CD4-positive, alpha-beta T cell treated with Interleukin-4 for 1 hour (primary cell): ENCODE data around the gene SP110.
"Not testable (repeated sequence)": the region's sequence is repeated elsewhere in the genome, so short reads cannot be mapped to it uniquely, and the experiment has no call there.

Experiments used
- DNase-seq, 2 donors: peaks; one replicate each; pipeline ENCODE4 v3.0.0-alpha.2; 2020 to 2022

The SP110 gene

DNA sequence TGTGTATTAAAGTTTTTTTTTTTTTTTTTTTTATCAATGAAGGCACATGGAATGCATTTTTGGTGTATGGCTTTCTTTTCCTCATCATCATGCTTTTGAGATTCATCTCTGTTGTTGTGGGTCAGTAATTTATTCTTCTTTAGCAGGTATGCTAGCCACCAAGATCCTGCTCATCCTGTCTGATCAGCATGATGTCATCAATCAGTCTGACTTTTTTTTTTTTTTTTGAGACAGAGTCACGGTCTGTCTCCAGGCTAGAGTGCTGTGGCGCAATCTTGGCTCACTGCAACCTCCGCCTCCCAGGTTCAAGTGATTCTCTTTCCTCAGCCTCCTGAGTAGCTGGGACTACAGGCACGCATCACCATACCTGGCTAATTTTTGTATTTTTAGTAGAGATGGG lies 3.0 kb upstream of the SP110 start:
- DNase-seq: not testable (repeated sequence)

DNA sequence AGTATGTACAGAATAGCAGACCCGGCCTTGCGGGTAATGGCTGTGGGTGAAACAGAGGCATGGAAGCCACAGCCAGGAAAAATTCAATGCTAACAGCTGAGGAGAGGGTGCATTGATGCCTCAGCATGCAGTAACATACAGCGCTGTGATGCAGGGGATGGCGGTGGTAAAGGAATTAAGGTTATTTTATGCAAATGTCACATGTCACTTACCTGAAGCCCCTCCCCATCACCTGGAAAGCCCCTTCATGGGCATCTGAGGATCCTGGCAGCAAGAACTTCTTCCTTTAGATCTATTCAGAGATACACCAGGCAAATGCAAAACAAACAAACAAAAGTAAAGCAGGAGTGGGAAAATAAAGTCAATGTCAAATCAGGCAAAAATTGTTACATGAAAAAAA lies 1.7 kb upstream of the SP110 start:
- no peak for DNase-seq

DNA sequence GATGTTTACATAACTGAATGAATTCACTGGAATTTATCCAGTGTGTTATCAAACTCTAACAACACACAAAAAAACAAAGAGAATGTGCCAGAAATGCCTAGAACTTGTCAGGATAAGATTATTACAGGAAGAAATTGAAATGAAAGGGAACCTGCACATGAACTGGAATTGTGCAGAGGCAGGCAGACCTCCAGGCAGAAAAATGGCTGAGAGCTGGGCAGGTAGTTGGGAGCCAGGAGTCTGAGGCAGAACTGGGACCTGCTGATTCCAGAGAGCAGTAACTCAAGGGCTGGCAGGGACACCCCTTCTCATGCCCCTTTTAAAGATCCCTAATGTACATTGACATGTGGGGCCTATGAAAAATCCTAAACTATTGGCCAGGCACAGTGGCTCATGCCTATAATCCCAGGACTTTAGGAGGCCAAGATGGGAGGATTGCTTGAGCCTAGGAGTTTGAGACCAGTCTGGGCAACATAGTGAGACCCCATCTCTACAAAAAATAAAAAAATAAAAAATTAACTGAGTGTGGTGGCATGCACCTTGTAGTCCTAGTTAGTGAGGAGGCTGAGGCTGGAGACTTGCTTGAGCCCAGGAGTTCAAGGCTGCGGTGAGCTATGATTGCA lies 674 bp upstream of the SP110 start:
- DNase-seq: no peak

DNA sequence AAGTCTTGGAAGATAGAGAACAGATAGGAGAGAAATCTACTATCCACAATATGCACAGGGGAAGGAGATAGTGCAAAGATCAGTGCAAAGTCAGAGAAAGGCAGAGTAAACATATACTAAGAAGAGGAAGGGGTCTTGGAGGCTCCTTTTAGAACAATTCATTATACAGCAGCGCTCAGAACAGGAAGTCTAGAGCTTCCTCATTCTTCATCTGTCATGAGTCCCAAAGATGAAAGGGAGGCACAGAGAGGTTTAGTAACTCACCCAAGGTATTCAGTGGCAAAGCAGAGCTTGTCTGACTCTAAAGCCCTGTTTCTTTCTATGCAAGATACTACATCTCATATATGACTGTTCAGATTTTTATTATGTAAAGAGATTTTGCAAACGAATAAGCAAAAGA lies 1.4 kb downstream of the SP110 start:
- DNase-seq: peak in 1 of 2 donors; percentile 42

DNA sequence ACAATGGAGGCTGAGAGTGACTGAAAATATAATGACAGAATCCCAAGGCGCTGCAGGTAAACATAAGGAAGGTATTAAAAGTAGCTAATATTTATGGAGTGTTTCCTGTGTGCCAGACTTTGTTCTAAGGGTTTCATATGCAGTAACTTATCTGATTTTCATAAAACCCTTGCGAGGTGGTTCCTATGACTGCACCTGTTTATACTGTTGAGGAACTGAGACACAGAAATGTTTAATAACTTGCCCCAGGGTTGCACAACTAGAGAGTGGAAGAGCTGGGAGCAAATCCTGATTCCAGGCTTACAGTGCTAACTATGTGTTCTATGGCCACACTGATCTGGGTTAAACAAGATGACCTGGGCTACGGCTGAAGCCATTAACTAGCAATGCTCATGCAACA lies 2.4 kb downstream of the SP110 start:
- DNase-seq: no peak

DNA sequence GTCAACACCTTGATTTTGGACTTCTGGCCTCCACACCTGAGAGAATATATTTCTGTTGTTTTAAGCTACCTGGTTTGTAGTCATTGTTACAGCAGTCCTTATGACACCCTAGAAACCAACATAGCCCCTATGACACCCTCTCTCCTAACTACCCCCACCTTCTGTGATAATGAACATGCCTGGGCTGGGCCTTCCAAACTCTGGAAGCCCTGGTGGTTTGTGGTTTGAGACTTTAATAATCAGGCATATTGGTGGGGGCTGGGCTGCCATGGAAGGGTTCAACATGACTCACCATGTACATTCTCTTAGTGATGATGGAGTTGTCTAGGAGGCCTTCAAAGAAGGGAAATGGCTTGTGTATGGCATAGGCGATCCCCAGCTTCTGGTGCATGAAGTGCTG lies 3.3 kb downstream of the SP110 start:
- no peak for DNase-seq

DNA sequence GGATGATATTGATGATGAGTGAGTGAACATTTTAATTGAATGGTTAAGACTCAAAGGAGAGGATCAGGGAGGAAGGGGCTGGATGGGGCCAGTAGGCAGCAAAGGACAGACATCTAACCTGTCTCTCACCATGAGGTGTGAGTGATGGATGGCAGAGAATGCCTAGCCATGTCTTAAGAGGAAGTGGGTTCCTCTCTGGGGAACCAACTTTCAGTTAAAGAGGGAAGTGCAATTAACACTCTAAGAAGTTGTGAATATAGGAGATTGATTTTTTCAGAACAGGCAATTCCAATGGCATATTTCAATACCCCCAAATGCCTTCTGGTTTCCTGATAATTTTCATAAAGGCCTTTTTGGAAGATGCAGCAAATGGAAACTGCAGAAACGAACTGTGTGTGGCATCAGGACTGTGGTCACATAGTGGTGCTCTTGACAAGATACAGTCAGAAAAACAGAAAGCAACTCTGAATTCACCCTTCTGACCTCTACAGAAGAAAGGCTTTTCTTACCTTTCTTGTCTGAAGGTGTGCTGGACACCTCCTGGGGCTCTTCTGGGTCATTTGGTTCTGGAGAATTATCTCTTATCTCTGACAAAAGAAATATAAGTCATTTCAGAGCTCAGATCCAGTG lies 10.2 kb downstream of the SP110 start:
- DNase-seq: peak in 1 of 2 donors; percentile 24

DNA sequence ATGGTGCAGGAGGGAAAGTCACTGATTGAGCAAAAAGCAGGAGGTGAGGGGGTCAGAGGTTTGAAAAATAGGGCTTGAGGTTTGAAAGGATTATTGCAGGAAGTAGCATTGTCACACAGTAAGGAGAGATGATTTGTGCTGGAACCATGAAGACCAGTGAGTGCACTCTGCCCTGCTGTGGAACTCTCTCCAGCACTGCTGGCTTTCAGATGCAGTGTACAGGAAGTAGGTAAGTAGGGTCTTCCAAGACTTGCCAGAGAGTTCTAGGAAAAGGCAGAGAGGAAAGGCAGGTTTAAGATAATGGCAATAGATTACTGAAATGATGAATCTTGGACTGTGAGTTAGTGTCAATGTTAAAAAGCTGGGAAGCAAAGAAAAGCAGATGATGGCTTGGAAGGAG lies 11.2 kb downstream of the SP110 start:
- DNase-seq: no peak

DNA sequence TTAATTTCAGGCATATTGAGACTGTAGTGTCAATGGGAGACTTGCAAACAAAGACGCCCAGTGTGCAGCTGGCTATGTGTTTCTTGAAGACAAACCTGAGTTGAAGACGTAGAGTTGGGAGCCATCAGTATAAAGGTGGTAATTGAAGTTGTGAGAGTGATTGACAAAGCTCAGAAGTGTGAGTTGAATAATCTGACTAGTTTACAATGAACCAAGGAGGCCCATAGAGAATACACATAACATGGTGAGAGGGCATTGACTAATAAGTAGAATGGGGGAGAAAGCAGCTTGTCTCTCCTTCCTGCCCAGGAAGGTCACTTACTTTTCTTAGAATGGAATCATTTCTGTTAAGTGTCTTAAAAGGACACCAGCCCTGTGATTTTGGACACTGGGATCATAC lies 14.1 kb downstream of the SP110 start:
- DNase-seq: no peak

DNA sequence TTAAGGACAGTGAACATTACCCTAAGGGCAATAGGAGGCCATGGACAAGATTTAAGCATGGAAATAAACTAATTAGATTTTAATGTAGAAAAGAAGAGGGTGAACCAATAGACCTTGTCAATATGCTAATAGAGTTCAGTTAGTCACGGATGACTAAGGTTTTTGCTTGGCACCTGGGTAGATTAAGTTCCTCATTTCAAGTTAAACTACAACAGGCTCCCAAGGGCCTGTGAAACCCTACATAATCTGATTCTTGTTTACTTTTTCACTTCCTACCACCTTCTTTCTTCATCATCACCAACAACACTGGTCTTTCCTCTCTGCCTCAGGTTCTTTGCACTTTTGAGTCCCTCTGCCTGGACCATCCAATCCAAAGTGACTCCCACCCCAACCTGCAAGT lies 14.8 kb downstream of the SP110 start:
- DNase-seq: no peak

DNA sequence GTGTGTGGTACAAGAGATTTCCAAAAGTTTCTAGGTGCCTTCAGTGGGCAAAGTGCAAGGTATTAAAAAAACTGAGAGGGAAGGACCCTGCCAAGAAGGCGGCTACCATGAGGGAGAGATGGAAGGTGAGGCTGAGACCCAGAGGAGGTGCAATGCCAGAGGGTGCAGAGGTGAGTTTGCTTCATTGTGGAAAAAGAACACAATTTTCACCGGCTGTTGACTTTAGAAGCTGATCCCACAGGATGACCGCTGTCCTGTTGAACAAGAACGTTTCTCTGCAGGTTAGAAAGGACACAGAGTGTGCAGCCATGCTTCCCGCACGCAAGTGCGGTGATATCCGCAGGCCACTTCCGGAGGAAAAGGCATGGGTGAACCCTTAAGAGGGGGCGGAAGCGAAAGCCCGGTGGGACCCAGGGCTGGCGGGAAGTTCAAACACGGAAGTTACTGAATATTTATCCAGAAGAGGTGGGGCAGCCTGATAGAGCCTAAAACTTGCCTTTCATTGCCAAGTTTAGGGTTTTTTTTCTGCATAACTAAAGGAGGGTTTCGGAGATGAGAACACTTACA lies 16.6 kb downstream of the SP110 start:
- peak; percentile 28 to 38 for DNase-seq

DNA sequence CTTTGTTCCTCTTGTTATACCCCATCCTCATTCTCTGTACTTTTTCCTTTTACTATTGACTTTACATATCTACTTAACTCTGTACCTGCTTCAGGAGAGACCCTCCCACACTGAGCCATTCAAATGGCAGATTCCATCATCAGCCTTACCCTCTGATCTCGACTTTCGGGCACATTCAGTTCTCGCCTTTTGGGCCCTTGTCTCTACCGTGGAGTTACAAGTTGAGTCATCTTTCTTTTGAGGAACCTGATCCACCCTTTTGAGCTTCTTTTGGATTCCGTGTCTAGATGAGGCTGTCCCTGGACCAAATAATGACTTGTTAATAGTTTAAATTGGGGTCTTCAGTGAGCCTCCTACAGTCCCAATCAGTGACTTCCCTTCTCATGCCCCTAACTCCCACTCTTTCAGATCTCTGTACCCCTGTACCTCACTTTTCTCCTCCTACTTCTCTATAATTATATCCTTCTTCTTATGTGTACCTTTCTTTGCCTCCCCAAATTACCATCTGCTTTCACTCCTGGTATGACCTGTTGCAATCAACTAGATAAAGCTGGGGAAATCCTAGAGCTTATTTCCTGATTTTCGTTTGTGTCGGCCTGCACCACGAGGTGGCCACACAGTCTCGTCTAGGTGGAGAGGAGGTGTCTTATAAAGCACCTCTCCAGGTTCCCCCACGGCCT lies 17.2 kb downstream of the SP110 start:
- peak; percentile 42 to 47 for DNase-seq

DNA sequence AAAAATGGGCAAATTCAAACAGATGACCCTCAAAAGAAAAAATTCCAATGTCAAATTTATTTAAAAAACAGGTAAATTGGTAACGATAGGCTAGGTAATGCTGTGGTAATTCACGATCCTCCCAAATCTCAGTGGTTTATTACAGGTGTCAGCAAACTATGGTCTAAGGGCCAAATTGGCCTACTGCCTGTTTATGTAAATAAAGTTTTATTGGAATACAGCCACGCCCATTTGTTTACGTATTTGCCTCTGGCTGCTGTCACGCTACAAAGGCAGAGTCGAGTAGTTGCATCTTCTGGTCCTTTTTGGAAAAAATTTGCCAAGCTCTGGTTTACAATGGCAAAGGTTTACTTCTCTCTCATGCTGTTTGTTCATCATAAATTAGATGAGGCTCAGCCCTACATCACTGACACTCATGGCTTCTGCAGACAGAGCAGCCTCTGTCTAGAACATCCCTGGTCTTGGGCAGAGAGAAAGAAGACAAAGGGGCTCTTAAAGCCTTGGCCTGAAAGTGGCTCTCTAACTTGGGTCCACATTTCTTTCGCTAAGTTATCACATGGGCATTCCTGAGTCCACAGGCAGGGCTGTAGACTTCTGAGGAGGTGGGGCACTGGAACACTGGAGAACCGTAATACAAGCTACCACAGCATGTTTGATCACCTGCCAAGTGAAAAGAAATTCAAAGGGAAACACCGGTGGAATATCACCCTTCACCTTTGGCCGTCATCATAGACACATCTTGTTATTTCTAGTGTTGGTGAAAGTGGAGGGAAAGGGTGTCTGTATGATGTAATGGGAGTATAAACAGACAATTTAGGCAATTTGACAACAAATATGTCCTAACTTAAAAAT lies 34.8 kb downstream of the SP110 start:
- no peak for DNase-seq

DNA sequence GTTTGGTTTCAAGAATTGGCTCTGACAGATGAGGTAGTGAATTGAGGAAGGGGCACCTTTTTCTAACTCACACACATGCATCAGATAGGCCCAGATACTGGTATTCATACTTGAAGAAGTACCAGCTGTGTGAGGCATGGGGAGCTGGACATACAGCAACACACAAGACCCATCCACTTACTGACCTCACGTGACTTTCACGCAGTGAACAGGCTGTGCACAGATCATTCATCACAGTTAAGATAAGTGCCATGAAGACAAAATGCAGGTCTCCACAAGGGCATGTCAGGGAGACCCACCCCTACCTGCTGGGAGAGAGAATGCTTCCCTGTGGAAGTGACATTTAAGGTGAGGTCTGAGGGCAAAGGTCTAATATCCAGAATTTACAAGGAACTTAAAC lies 38.6 kb downstream of the SP110 start:
- DNase-seq: no peak

DNA sequence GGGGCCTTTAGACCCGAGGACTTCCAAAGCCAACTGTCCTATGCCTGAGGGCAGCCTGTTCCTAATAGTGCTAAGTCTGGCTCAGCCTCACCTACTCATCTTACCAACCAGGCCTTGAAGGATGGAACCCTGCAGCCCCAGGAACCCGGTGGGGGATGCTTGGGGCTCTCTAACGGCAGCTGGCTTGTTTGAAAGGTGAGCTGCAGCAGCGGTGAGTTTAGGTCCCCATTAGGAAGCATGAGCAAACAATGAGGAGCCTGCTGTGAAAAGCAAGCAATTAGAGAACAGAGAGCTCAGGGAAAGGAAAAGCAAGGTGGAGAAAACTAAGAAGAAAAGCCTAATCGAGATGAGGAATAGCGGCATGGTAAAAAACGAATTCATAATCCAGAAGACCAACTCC lies 39.9 kb downstream of the SP110 start:
- DNase-seq: no peak

DNA sequence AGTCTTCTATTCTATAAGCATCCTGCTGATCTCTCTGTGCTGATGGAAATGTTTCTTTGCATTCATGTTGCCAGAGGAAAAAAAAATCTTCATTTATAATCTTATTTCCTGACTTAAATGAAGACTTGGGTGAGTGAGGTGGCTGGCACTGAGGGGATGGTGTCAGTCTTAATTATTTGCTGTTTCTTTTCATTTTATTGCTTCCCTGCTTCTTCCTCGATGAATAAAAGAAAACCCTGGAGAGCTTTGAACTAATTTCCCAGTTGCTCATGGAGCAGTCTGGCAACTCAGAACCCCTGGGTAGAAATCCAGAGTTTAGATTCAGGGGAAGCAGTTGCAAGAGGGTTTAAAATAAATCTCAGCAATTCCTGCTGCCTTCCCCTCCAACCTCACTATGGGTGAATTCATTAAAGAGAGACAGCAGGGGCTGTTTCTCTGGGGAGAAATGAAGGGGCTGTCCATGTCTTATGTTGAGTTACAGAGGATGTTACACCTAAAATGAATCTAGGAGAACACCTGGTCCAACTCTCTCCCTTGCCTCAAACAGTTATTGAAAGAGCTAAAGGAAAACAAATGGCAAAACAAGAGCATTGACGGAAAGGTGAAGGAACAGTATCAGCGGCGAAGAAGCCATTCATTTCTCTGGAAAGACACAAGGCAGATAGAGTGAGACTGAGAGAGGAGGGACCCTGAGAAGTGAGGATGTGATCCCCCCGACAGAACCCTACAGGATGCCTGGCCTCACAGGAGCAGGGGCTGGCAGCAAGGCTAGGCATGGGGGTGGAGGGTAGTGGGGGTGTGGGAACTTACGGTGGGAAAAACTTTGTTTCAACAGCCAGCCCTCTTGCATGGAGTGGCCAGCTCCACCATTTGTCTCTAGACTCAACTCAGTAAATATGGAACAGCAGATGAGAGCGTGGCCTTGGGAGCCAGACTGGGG lies 41.0 kb downstream of the SP110 start:
- DNase-seq: no peak

DNA sequence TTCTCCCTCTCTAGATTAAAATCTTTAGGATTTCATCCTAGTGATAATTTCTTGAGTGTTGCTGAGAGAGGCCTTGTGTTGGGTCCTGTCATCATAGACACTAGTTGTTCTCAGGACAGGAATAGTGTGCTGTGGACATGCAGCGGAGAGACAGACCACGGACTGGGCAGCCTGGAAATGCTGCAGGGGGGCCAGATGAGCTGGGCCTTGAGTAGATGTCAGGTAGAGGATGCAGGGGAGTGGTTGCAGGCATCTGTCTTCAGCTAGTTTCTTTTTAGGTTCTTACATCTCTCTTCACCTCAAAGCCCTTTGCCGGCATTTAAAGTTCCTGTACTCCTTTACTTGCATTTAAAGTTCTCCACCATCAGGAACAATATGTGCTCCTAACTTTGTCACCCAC lies 42.8 kb downstream of the SP110 start:
- no peak for DNase-seq

DNA sequence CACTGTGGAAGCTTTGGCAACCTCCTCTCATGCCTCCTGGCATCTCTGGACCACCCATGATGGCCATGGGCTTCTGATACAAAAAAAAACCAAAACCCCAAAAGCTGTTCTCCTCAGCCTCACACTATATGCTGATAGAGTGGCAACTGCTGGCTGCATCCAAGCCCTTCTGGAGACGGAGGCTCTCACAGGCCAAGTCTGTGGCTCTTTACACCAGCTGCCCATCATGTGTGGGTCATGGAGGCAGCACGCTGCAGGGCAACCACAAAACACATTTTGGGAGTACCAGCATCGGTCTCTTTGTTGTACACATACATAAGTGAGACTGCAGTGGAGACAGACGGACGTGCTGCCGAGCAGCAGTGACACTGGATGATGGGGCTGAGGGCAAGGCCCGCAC lies 45.3 kb downstream of the SP110 start:
- DNase-seq: no peak

DNA sequence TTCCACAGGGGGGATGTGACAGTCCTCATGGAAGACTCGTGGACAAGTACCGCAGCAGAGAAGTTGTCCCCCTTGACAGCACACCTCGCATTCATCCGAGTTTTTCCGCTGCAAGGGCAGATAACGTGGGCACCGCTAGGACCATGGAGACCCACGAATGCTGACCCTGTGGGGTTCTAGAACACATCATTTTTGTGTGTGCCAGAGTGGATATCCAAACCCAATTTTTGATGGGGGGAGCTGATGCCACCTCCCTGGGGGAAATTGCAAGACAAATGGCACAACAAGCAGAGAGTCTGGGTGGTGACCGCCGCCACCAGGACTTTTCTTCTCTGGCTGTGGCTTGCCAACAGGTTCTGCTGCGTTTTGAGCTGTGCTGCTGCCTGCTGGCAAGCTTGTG lies 46.9 kb downstream of the SP110 start:
- no peak for DNase-seq

DNA sequence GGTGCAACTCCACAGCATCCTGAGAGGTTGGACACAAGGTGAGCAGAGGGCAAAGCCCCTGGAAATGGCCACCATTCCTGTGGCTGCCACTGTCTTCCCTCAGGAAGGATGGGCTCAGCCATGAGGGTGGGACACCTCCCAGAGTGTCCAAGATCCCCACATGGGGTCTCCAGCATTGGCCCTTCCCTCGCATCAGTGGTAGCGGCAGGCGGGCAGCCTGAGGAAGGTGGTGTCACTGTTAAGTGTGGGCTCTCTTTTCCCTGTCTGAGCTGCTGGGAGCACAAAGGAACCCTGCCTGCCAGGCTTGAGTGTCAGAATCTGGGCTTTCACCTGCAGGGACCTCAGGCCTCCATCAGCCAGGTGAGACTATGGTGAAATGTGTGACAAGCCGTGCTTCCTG lies 47.6 kb downstream of the SP110 start:
- no peak for DNase-seq

DNA sequence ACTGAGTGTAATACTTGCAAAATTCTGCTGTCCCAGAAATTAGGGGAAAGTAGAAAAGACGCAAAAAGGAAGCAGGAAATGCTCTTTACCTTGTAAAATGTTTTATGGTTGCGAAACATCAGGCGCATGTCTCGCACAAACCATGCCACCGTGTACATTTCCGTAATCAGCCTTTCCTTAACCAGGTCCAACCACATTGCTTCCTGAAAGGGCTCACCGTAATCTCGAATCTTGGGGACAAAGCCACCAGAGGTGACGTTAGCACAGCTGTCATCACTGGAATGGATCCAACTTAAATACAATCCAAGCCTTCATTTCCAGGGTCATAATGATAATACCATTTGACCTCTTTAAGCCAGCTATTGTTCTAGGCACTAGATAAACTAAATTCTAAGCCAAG lies 49.3 kb downstream of the SP110 start:
- DNase-seq: peak in 1 of 2 donors; percentile 6

DNA sequence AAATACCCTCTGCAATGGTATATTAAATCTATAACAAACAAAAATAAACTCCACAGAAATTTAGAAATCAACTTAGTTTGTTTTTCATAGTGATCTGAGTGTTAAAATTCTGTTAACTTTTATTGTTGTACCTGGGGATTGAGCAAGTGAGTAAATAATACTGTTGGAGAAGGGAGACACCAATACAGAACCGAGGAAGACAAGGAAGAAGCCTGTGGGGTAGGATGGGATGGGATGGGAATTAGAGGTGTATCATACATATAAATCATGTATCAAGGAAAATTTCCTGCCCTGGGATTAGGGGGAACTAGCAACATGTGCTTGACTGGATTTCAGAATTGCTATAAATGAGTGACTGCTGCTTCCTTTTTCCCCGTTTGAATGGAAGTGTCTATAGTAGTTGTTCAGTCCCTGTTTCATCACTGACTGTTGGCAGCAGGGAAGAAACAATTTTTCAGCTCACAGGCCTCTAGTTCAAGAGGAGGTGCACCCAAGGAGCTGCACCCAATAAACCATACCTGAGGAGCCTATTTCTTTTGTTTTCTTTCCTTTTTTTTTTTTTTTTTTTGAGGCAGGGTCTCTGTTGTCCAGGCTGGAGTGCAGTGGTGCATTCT lies 53.1 kb downstream of the SP110 start:
- no peak for DNase-seq
